ENCODE results near the gene MYBPHL. TPM values are rescaled to one million over a fixed set of nuclear protein-coding genes. Genes with fewer than 3 reads are reported as not detected.

The MYBPHL gene
- total RNA-seq, 1 experiment from 2014 or later: not detected

DNA sequence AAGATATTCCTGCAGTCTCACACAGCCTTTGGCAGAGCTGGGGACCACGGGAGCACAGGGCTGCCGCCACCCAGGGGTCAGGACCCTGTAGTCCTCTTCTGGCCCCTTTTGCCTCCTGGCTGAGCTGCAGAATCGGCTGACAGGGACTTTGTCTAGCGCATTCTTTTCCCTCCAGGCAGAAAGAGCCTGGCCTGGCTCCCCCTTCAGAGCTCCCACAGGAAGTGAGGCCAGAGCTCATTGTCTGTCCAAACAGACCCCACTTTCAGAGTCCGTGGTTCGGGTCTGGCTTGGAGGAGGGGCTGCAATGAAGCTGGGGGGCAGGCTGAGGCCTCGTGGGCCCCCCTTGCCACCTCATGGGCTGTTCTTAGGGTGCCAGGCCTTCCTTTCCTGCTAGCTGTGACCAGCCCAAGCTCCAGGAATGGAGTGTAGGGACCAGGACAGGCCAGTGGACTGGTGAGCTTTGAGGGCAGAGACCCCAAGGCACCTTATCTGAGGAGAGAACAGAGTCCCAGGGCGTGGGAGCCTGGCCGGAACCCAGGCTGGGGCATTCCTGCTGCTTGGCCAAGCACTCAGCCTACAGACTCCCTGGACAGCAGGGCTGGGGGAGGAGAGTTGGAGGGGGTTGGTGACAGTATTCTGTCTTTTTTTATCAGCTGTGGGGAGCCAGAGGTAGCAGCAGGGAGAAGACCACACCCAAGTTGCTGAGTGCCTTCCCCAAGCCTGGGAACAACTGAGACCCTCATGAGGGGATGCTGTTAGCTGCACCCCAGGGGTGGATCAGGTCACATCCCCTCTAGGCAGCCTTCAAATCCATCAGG lies 52.8 kb downstream of the MYBPHL start:
- H3F3A ChIP-seq (ENCODE audit: low read length, unreplicated experiment): no peaks in the 10 kb centered on the region
- no peak overlapping the region for H3K4me2 ChIP-seq (ENCODE audit: low read length)
- H3K27me3 ChIP-seq (ENCODE audit: low read length): no peaks in the 10 kb centered on the region
- H4K20me1 ChIP-seq (ENCODE audit: low read length): no peaks in the 10 kb centered on the region
- H3K9me2 ChIP-seq (replicated peaks; ENCODE audit: low read length): no peaks in the 10 kb centered on the region
- no peak overlapping the region for H2AFZ ChIP-seq (ENCODE audit: low read length)
- H3K9me3 ChIP-seq (ENCODE audit: low read length): no peaks in the 10 kb centered on the region
- H3K9ac ChIP-seq (ENCODE audit: low read length): no peak overlapping the region
- DNase-seq (no peak), ATAC-seq (no peak)
- no peaks in the 10 kb centered on the region for H3K79me2 ChIP-seq (ENCODE audit: low read length)
- H3K27ac ChIP-seq (ENCODE audit: low read length): no peak overlapping the region
- ChIA-PET CTCF (no interaction called here), POLR2A (ENCODE audit: unreplicated experiment) (interaction anchor here (0.6 kb wide), 1 partner anchor 212 kb away, joined by 3 read pairs; the partner anchor contains the start of gene WDR47)
- no peak overlapping the region for H3K4me3 ChIP-seq (ENCODE audit: low read length)
- intact Hi-C loops (cut with micrococcal nuclease): no loop called here
- TF ChIP-seq, protein P1, sequence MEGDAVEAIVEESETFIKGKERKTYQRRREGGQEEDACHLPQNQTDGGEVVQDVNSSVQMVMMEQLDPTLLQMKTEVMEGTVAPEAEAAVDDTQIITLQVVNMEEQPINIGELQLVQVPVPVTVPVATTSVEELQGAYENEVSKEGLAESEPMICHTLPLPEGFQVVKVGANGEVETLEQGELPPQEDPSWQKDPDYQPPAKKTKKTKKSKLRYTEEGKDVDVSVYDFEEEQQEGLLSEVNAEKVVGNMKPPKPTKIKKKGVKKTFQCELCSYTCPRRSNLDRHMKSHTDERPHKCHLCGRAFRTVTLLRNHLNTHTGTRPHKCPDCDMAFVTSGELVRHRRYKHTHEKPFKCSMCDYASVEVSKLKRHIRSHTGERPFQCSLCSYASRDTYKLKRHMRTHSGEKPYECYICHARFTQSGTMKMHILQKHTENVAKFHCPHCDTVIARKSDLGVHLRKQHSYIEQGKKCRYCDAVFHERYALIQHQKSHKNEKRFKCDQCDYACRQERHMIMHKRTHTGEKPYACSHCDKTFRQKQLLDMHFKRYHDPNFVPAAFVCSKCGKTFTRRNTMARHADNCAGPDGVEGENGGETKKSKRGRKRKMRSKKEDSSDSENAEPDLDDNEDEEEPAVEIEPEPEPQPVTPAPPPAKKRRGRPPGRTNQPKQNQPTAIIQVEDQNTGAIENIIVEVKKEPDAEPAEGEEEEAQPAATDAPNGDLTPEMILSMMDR (conservative IDR thresholded peaks at IDR 0.05; ENCODE audit: low read depth, low read length): no peak
- BruUV-seq (replicated peaks): no TSS peak
- peaks cover 19% of the 10 kb centered on the region for H3K4me1 ChIP-seq (ENCODE audit: insufficient read depth, low read length)
- H3K36me3 ChIP-seq (ENCODE audit: low read depth, low read length): no peaks in the 10 kb centered on the region

- H3K4me2 ChIP-seq (ENCODE audit: low read length): no peak overlapping the region
- no peaks in the 10 kb centered on the region for H3F3A ChIP-seq (ENCODE audit: low read length, unreplicated experiment)
- DNase-seq: no peak
- no peak overlapping the region for H3K4me3 ChIP-seq (ENCODE audit: low read length)
- no peak overlapping the region for H3K9ac ChIP-seq (ENCODE audit: low read length)
- no peaks in the 10 kb centered on the region for H3K79me2 ChIP-seq (ENCODE audit: low read length)
- H3K36me3 ChIP-seq (ENCODE audit: low read depth, low read length): no peaks in the 10 kb centered on the region
- H3K27ac ChIP-seq (ENCODE audit: low read length): no peak overlapping the region
- peaks cover 20% of the 10 kb centered on the region for H3K4me1 ChIP-seq (ENCODE audit: insufficient read depth, low read length)
- no peak overlapping the region for H2AFZ ChIP-seq (ENCODE audit: low read length)
- no peaks in the 10 kb centered on the region for H3K9me2 ChIP-seq (replicated peaks; ENCODE audit: low read length)
- CTCF ChIA-PET: no interaction called here
- no peak for ATAC-seq
- no peaks in the 10 kb centered on the region for H3K9me3 ChIP-seq (ENCODE audit: low read length)
- H4K20me1 ChIP-seq (ENCODE audit: low read length): no peaks in the 10 kb centered on the region
- BruUV-seq (replicated peaks): TSS peak; percentile 18
- TF ChIP-seq, protein P1 (conservative IDR thresholded peaks at IDR 0.05; ENCODE audit: low read depth, low read length): no peak
- TF ChIP-seq EZH2 (IDR thresholded peaks at IDR 0.05; ENCODE audit: low read length, unreplicated experiment): no peak
- no peak for TF ChIP-seq EZH2phosphoT487 (IDR thresholded peaks at IDR 0.05; ENCODE audit: borderline replicate concordance, low read length)
- POLR2A ChIA-PET (ENCODE audit: unreplicated experiment): interaction anchor here (0.6 kb wide), 1 partner anchor 211 kb away, joined by 3 read pairs; the partner anchor contains the start of gene WDR47
- no peaks in the 10 kb centered on the region for H3K27me3 ChIP-seq (ENCODE audit: low read length)
- intact Hi-C loops (cut with micrococcal nuclease): no loop called here
Measured at GRCh38 chr1:109252893-109253802, 53.7 kb downstream of the MYBPHL start.

Measured in PC-3 (cell line).